Parathyroid adenoma (tissue), 2 donors: Measurements from ENCODE around the gene ANKRD37.

Experiments used
- H2AFZ ChIP-seq: fragments of 300-600 bp; sonication (generic); one replicate; pipeline ENCODE4 v1.7.0; 2017; ENCODE audit warnings: antibody characterized with exemption, mild to moderate bottlenecking
- H3K27ac ChIP-seq: fragments of 300-600 bp; sonication (generic); one replicate; pipeline ENCODE4 v1.7.0; 2017
- H3K27me3 ChIP-seq: fragments of 300-600 bp; sonication (generic); one replicate; pipeline ENCODE4 v1.7.0; 2017; ENCODE audit warnings: low read length; ENCODE audit not compliant: control insufficient read depth, insufficient read depth
- H3K36me3 ChIP-seq: fragments of 300-600 bp; sonication (generic); one replicate; pipeline ENCODE4 v1.7.0; 2017; ENCODE audit warnings: low read length; ENCODE audit not compliant: control insufficient read depth, insufficient read depth
- H3K4me1 ChIP-seq: fragments of 300-600 bp; sonication (generic); one replicate; pipeline ENCODE4 v1.7.0; 2017; ENCODE audit warnings: control low read depth
- H3K4me2 ChIP-seq: fragments of 300-600 bp; sonication (generic); one replicate; pipeline ENCODE4 v1.7.0; 2017; ENCODE audit warnings: low read length
- H3K4me3 ChIP-seq: fragments of 300-600 bp; sonication (generic); one replicate; pipeline ENCODE4 v1.7.0; 2017; ENCODE audit warnings: low read depth, low read length
- H3K79me2 ChIP-seq: fragments of 300-600 bp; sonication (generic); one replicate; pipeline ENCODE4 v1.7.0; 2017; ENCODE audit warnings: control low read depth
- H3K9ac ChIP-seq: fragments of 300-600 bp; sonication (generic); one replicate; pipeline ENCODE4 v1.7.0; 2017; ENCODE audit warnings: mild to moderate bottlenecking
- H3K9me3 ChIP-seq: fragments of 300-600 bp; sonication (generic); one replicate; pipeline ENCODE4 v1.7.0; 2017; ENCODE audit warnings: low read length; ENCODE audit not compliant: control insufficient read depth
- TF ChIP-seq, protein P1 (sequence below): fragments of 300-600 bp; sonication (generic); IDR thresholded peaks from one replicate; pipeline ENCODE4 v1.7.0; 2017; ENCODE audit warnings: antibody characterized with exemption, mild to moderate bottlenecking
- donor health status: primary hyperparathyroidism.

ANKRD37 gene

DNA sequence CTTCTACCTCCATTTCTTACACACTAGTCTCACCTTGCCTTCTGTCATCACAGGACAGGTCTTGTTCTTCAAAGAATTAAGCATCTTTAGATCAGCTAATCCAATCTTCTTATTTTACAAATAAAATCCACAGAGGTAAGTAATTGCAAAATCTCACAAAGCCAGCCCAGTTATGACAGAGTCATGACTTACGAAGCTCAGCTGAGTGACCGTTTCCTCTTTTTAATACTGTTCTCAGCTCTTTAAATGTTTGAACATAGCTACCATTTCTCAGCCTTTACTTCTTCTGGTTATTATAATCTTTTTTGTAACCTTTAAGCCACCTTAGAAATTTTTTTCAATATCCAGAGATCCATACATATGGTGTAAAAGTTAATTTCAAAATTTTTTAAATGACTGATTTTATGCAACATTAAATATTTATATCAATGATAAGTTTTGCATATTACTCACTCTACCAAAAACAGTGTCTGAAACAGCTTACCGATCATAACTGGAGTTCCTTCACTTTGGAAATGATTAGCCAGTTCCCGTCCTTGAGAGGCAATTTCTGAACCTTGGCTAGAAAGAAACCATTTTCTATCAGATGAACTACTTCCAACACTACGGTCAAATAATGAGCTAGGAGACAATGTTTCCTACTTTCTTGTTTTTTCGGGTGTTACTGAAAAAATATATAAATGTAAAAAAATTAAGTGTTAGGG is 8.8 kb downstream of the ANKRD37 start:
- no peak overlapping the region for H2AFZ ChIP-seq
- H3K36me3 ChIP-seq: no peaks in the 10 kb centered on the region
- H3K27me3 ChIP-seq: no peaks in the 10 kb centered on the region
- H3K4me1 ChIP-seq: no peaks in the 10 kb centered on the region
- H3K79me2 ChIP-seq: no peaks in the 10 kb centered on the region
- H3K4me3 ChIP-seq: no peak overlapping the region
- TF ChIP-seq, protein P1, sequence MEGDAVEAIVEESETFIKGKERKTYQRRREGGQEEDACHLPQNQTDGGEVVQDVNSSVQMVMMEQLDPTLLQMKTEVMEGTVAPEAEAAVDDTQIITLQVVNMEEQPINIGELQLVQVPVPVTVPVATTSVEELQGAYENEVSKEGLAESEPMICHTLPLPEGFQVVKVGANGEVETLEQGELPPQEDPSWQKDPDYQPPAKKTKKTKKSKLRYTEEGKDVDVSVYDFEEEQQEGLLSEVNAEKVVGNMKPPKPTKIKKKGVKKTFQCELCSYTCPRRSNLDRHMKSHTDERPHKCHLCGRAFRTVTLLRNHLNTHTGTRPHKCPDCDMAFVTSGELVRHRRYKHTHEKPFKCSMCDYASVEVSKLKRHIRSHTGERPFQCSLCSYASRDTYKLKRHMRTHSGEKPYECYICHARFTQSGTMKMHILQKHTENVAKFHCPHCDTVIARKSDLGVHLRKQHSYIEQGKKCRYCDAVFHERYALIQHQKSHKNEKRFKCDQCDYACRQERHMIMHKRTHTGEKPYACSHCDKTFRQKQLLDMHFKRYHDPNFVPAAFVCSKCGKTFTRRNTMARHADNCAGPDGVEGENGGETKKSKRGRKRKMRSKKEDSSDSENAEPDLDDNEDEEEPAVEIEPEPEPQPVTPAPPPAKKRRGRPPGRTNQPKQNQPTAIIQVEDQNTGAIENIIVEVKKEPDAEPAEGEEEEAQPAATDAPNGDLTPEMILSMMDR: no peak
- no peaks in the 10 kb centered on the region for H3K9me3 ChIP-seq
- H3K9ac ChIP-seq: no peak overlapping the region
- no peak overlapping the region for H3K27ac ChIP-seq
- no peak overlapping the region for H3K4me2 ChIP-seq

DNA sequence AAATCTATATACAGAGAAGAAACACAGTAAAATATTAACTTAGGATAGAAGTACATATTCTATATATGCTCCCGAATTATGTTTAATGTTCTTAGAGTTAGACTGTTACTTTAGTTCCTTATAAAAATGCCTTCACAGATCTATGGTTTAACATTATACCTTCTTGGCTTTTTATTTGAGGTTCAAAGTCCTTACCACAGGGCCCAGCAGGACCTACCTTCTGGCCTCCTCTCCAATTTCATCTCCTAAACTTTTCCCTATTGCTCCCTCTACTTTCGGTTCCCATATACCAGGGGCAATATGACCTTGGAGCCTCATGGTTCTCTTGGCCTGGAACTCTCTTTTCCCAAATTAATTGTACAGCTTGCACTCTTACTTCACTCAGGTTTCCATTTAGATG is 11.8 kb downstream of the ANKRD37 start:
- Histone ChIP-seq H3K79me2 (no peaks in the 10 kb centered on the region), H2AFZ (no peak overlapping the region), H3K9ac (no peak overlapping the region), H3K9me3 (no peaks in the 10 kb centered on the region), H3K36me3 (no peaks in the 10 kb centered on the region), H3K27ac (no peak overlapping the region), H3K4me1 (no peaks in the 10 kb centered on the region), H3K27me3 (no peaks in the 10 kb centered on the region), H3K4me3 (no peak overlapping the region), H3K4me2 (no peak overlapping the region)
- TF ChIP-seq, protein P1: no peak

DNA sequence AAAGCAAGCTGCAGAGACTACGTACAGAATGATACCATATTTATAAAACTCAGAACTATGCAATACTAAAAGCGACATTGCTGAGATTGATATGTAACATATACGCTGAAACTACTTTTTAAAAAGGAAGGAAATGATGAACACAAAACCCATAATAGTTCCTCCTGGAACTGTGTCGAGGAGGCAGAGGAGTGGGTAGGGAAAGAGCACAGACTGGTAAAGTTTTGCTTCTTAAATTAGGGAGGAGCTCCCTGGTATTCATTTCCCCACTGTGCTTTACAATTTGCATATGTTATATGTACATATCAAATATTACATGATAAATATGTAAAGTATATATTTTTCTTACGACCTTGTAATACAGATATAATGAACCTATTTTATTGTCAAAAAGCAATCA is 15.2 kb downstream of the ANKRD37 start:
- no peaks in the 10 kb centered on the region for H3K79me2 ChIP-seq
- no peaks in the 10 kb centered on the region for H3K27me3 ChIP-seq
- H3K4me1 ChIP-seq: no peaks in the 10 kb centered on the region
- H3K4me3 ChIP-seq: no peak overlapping the region
- H3K9ac ChIP-seq: no peak overlapping the region
- H3K4me2 ChIP-seq: no peak overlapping the region
- no peak overlapping the region for H3K27ac ChIP-seq
- H3K9me3 ChIP-seq: no peaks in the 10 kb centered on the region
- no peaks in the 10 kb centered on the region for H3K36me3 ChIP-seq
- TF ChIP-seq, protein P1: no peak
- no peak overlapping the region for H2AFZ ChIP-seq

DNA sequence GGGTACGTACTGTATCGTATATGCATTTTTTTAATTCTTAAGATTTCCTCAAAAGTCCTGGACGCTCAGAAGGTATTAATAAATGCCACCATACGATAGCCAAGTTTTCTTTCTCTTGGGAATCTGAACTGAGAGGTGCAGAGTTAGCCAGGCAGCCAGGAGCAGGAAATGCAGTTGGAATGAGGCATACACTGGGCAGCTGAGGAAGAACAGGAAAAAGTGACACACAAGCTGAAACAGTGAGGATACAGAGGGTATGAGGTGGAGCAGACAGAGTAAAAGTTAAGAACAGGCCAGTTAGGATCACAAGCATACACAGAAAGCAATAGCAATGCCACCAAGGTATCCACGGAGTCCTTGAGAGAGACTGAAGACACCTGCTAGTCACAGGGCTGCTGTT is 15.8 kb downstream of the ANKRD37 start:
- no peaks in the 10 kb centered on the region for H3K9me3 ChIP-seq
- H2AFZ ChIP-seq: no peak overlapping the region
- H3K9ac ChIP-seq: no peak overlapping the region
- H3K4me3 ChIP-seq: no peak overlapping the region
- no peaks in the 10 kb centered on the region for H3K36me3 ChIP-seq
- no peak overlapping the region for H3K27ac ChIP-seq
- H3K4me2 ChIP-seq: no peak overlapping the region
- TF ChIP-seq, protein P1: no peak
- no peaks in the 10 kb centered on the region for H3K79me2 ChIP-seq
- no peaks in the 10 kb centered on the region for H3K27me3 ChIP-seq
- no peaks in the 10 kb centered on the region for H3K4me1 ChIP-seq

DNA sequence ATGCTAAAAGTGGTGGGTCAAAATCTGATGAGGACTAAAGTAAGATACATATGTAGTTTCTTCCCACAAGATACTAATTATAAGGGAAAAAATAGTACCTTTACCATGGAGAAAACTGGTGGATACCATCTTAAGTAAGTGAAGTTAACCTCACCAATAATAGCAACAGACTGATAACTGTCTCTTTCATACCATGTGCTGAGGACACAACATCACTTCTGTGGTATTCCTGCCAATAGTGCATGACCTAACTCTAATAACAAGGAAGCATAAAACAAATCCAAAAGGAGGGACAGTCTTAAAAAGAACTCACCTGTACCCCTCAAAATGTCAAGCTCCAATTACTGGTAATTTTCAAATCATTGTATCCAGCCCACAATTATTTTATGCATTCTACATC is 20.3 kb downstream of the ANKRD37 start:
- H3K9me3 ChIP-seq: no peaks in the 10 kb centered on the region
- H3K4me1 ChIP-seq: no peaks in the 10 kb centered on the region
- H2AFZ ChIP-seq: no peak overlapping the region
- H3K79me2 ChIP-seq: no peaks in the 10 kb centered on the region
- no peak overlapping the region for H3K4me3 ChIP-seq
- TF ChIP-seq, protein P1: no peak
- no peaks in the 10 kb centered on the region for H3K27me3 ChIP-seq
- H3K27ac ChIP-seq: no peak overlapping the region
- H3K36me3 ChIP-seq: no peaks in the 10 kb centered on the region
- no peak overlapping the region for H3K4me2 ChIP-seq
- H3K9ac ChIP-seq: no peak overlapping the region
